Measurements from ENCODE around the gene TRIP11. TPM values are rescaled to one million over a fixed set of nuclear protein-coding genes. Genes with fewer than 3 reads are reported as not detected.
"Not testable (repeated sequence)": the region's sequence is repeated elsewhere in the genome, so short reads cannot be mapped to it uniquely, and the experiment has no call there.

The TRIP11 gene
- 12.9 and 23.8 TPM in 2 replicates for total RNA-seq

DNA sequence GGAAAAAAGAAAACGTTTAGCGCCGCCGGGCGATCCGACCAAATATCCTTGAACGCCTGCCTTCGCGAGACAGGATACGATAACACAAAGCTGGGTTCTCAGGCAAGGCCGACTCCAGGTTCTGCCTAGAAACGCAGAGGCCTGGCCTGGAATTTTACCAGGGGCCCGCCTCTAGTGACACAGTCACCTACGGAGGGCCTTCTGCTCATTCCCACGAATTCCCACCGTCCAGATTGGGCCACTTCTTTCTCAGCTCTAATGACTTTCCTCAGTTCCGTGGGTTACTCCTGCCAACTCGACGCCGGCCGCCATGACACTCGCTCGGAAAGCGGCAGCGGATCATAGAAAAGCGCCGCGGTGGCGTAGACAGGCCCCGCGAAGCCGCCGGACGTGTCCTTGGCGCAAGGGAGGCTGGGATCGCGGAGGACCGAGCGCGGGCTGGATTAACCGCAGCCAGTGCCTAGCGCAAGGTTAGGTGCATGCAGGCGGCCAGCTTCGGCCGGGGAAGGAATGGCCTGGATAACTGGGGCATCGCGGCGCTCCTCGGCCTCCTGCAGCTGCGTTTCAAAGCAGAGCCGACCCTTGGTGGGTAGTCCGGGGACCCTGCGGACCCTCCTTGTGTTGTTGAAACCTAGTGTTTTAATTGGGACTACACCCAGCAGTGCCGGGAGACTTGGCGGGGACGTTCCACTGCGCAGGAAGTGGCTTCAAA is at the start of gene TRIP11:
TRIP11 (minus strand) TSS at position 341 of the 712 bp plus-strand sequence. CDS start 374 bp downstream, outside the sequence.
- DNase-seq (ENCODE audit: low read depth in 2 of 2) = peak; percentile 96 to 97

DNA sequence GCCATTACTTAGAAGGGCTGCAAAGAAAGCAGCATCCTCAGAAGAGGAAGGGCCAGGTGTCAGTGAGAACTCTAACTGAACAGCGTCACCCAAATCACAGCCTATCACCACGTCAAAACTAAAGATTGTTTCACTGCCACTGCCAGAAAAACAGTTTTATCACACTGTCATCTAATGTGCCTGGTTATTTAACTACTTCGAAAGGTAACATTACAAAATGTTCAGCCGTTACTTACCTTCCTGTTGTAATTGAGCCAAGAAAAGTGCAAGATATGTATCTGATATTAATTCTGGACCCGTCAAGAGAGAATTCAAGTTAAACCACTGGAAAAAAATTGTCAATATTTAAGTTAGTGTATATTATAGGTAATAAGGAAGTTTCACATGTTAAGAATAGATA is 48.6 kb upstream of the TRIP11 start:
- no peak for DNase-seq (ENCODE audit: low read depth in 2 of 2)

DNA sequence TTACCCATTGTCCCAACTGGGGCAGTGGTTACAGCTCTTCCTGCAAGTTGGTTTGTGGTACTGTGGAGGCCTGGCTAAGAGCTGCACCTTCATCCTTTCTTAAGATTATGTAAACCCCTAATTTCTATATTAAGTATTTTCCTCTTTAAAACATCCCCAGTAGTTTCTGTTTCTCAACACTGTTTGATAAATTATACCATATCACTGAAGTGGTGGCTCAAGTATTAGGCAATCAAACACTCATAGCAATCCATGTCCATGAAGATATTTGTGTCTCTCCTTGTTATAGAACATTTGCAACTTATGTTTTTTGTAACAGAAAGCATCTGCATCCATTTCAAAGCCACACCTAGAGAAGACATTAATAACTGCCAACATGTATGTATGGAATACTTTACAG is 34.7 kb upstream of the TRIP11 start:
- no peak for DNase-seq (ENCODE audit: low read depth in 2 of 2)

DNA sequence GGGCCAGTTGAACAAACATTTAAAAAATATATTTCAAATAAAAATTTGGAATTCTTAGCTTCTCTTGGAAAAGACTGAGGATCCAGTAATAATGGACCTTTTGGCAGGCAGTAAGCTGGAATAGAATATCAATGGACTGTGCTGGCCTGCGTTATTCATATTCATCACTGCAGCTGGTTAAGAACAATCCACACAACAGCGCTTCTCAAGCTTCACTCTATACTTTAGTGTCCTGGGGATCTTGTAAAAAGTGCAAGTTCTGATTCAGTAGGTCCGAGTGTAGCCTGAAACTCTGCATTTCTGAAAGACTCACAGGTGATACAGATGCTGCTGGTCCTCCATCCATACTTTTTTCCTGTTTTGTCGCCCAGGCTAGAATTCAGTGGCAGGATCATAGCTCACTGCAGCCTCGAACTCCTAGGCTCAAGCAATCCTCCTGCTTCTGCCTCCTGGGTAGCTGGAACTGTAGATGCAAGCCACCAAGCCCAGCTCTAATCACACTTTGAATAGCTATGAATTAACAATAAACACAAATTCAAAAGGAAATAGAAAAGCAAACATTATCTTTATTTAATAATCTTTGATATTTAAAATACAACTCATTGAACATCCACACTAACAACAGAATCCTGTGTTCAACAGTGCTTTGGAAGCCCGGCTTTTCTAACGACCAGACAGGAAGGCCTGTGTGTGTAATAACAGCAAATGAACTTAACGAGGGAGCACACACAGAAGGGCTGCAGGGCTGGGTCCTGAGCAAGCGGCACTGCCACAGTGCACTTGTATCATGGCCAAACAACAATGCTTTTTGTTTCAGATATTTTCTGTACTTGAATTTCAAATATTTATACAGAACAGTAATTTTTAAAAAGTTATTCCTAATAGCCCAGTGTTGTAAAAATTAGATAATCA is 18.4 kb upstream of the TRIP11 start:
- DNase-seq (ENCODE audit: low read depth in 2 of 2) = no peak

DNA sequence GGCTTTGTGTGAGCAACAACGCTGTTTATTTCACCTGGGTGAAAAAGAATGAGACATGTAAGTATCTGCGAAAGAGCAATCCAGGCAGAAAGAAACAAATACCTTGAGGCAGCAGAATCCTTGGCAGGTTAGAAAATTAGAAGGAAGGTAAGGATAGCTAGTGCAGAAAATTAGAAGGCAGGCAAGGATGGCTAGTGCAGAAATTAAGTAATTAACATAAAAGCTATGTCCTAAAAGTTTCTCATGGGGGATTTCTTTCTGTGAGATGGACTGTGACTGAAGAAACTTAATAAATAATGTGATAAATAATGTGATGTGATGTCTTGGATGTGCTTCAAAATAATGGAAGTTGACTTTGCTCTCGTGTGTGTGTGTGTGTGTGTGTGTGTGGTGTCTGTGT is 9.9 kb upstream of the TRIP11 start:
- DNase-seq (ENCODE audit: low read depth in 2 of 2) = no peak

DNA sequence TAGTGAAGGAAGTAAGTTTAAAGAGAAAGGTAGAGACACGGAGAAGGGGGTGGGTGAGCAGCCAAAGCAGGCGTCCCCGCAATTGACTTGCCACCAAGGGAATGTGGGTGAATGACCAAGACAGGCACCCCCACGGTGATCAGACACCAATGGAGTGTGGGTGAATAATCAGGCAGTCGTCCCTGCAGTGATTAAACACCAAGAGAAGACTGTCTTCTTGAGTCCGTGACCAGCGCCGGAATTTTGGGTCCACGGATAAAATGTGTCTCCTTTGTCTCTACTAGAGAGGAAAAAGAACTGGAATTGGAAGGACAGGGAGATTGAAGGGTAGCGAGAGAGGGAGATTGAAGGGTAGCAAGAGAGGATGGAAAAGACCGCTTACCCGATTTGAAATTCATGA is 9.4 kb upstream of the TRIP11 start:
- not testable (repeated sequence) for DNase-seq (ENCODE audit: low read depth in 2 of 2)

DNA sequence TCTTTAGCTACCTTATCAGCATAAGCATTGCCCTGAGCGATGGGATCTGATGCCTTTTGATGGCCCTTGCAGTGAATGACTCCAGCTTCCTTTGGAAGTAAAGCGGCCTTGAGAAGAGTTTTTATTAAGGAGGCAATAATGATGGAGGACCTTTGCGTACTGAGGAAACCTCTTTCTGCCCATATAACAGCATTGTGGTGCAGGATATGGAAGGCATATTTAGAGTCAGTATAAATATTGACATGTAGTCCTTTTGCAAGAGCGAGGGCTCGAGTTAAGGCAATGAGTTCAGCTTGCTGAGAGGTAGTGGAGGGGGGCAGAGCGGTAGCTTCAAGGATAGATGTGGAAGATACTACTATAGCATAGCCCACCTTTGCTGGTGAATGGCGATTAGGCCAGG is 6.0 kb upstream of the TRIP11 start:
- not testable (repeated sequence) for DNase-seq (ENCODE audit: low read depth in 2 of 2)

DNA sequence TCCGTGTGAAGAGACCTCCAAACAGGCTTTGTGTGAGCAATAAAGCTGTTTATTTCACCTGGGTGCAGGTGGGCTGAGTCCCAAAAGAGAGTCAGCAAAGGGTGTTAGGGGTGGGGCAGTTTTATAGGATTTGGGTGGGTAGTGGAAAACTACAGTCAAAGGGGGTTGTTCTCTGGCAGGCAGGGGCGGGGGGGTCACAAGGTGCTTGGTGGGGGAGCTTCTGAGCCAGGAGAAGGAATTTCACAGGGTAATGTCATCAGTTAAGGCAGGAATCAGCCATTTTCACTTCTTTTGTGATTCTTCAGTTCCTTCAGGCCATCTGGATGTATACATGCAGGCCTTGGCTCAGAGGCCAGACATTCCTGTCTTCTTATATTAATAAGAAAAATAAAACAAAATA is 1.9 kb upstream of the TRIP11 start:
- not testable (repeated sequence) for DNase-seq (ENCODE audit: low read depth in 2 of 2)

DNA sequence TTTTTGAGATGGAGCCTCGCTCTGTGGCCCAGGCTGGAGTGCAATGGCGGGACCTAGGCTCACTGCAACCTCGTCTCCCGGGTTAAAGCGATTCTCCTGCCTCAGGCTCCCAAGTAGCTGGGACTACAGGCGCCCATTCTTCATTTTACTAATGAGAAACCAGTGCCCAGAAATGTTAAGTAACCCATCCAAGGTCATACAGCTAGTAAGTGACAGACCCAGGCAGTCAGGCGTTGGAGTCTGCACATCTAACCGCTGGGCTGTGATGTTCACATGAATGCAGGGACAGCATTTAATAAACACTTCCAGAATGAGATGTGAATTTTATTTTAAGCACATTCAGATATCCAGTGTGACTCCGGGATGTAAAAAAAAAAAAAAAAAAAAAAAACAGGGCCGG is 1.3 kb upstream of the TRIP11 start:
- DNase-seq (ENCODE audit: low read depth in 2 of 2) = no peak

DNA sequence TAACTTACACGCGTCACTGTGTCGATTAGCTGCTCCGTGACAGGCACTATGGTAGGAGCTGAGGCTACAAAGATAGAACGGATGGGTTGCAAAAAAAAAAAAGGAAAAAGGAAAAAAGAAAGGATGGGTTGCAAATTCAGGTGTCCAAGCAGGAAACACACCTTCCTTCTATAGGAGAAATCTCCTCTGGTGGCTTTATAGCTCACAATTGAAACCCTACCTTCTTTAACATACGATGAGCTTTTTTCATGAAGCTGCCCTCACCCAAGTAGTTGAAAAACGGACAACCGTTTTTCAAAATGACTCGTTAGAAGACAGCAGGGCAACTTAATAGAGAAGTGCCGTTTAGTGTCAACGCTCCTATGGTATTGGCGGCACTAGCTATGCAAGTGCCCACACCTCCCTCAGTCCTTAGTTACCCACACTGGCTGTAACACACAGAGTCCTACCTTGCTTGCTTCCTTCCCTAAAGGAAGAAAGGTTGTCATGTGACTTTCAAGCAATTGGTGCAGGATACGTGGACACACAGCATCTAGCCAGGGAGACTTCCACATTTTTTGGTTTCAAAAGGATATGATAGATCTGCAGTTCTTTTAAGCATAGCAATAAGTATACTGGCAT is 682 bp upstream of the TRIP11 start:
- DNase-seq (ENCODE audit: low read depth in 2 of 2) = peak; percentile 20 to 26

DNA sequence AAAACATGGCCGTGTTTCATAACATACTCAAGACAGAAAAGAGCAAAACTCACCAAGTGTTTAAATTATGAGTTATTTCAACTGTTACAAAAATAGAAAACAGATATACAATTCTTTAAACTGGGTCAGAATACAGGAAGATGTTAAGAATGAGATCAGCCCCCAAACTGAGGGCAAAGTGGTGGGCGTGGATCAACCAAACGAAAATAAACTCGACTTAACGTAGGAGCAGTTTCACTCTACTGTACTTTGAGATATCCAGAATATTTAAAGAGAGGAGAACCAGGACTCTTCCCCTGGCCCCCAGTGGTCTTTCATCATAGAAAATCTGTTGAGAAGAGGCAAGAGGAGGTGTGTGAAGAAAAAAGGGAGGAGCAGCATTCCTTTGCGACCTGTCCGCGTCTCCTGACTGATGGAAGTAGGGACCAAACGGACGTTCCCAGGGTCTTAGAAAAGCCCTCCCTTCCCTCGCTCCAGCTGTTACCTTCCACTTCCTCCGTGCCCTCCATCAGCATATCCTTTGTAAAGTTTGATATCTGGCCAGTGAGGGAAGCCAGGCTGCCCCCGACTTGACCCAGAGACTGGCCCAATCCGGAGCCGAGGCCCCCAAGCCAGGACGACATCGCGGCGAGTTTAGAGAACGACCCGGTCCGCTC is 668 bp downstream of the TRIP11 start:
- DNase-seq (ENCODE audit: low read depth in 2 of 2) = peak; percentile 69 to 74

DNA sequence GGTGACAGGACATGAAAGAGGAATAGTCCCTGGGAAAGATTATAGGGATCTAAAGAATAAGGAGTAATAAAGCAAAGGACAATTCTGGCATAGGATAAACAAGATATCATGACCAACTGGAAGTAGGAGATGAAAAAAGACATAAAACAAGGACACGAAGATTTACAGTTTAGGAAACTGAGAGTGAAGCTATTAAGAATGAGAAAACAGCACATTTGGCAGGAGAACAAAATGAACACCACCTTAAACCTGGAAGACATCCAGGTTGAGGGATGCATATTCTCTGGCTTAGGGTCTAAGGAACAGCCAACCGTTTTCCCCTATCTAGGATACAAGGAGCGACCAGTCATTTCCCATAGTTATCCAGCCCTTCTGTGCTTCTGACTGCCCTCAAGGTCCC is 1.9 kb downstream of the TRIP11 start:
- DNase-seq (ENCODE audit: low read depth in 2 of 2) = peak in 1 of 2 donors; percentile 6

DNA sequence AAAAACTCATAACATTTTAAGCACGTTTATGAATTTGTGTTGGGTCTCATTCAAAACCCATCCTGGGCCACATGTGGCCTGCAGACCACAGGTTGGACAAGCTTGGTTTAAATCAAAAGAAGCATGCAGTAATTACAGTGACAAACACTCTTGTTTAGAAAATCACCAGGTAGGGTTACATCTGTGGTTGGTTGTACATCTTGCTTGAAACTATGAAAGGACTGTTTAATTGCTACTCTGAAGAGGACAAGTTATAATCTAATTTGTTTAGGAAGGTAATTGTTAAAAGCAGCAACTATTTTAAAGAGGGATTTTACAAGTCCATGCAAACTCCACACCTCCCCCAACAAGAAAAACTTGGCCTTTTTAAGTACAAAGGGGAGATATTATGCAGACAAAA is 4.0 kb downstream of the TRIP11 start:
- no peak for DNase-seq (ENCODE audit: low read depth in 2 of 2)

DNA sequence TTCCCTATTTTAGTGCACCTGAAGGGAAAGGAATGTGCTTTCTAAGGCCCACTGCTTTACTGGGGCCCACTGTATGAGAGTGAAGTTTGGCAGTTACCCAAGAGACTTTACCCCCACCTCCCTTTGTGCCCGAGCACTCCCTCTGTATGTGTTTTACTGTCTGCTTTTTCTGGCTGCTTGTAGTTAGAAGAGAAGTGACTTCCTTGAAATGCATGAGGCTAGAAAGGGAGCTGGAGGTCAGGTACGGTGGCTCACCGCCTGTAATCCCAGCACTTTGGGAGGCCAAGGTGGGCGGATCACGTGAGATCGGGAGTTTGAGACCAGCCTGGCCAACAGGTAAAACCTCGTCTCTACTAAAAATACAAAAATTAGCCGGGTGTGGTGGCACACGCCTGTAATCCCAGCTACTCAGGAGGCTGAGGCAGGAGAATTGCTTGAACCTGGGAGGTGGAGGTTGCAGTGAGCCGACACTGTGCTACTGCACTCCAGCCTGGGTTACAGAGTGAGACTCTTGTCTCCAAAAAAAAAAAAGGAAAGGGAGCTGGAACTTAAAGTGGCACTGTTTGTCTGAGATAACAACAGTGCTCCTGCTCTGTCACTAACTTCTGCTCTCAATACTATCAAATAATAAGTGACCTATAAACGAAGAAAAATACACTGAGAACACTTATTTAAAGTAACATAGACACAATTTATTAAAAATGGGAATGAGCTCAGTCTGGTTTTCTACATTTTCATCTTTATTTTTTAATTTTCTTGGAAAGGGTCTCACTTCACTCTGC is 5.8 kb downstream of the TRIP11 start:
- DNase-seq (ENCODE audit: low read depth in 2 of 2) = no peak

DNA sequence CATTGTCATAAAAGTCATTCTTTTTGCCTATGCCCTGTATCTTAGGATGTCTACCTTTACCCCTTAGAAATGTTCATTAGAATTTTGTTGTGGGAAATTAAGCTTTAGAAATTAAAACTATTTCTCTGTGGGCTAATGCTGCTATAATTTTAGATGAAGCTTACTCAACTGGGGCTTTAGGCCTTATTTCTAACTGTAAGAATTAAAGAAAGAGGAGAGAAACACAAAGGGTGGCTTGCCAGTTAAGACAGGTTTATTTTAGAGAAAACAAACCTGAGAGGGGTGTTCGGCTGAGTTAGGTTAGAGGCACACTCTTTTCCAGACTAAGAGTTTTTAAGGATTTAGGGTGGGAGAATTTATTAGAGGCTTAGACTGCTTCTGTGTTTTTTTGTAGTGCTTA is 6.4 kb downstream of the TRIP11 start:
- no peak for DNase-seq (ENCODE audit: low read depth in 2 of 2)

DNA sequence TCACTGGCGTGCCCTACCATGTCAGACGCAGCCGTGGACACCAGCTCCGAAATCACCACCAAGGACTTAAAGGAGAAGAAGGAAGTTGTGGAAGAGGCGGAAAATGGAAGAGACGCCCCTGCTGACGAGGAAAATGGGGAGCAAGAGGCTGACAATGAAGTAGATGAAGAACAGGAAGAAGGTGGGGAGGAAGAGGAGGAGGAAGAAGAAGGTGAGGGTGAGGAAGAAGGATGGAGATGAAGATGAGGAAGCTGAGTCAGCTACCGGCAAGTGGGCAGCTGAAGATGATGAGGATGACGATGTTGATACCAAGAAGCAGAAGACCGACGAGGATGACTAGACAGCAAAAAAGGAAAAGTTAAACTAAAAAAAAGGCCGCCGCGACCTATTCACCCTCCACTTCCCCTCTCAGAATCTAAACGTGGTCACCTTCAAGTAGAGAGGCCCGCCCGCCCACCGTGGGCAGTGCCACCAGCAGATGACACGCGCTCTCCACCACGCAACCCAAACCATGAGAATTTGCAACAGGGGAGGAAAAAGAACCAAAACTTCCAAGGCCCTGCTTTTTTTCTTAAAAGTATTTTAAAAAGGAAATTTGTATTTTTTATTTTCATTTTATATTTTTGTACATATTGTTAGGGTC is 13.2 kb downstream of the TRIP11 start:
- DNase-seq (ENCODE audit: low read depth in 2 of 2) = no peak

DNA sequence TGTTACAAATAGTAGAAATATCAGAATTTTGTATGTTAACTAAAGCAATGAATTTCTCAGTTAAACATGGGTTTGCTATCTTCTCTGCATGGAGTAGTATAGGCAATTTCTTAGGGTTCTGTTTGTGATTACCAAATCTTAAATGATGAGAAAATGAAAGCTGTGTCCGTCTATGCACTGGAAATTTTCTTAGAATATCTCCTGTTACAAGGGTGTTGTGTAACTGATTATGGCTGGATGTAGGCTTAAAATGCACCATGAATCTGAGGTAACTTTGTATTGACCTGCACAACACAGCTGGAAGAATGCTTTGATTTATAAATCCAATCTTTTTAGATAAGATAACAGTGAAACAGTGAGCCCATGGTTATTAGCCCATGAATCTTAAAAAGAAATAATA is 17.8 kb downstream of the TRIP11 start:
- no peak for DNase-seq (ENCODE audit: low read depth in 2 of 2)

DNA sequence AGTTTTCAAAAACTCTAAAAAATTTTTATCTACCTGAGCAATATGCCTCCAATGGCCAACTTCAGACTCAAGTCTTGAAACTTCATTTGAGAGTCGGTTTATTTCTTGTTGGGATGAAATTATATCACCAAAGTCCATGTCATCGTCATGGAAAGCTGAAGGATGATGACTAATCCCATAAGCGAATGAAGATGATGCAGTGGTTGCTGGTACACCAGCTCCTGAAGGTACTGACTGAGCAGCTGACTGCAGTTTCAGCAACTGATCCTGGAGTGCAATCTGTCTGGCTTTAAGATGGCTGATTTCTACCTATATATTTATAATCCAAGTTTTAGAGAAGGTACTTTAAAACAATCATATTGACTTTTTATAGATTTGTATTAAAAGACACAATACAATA is 18.3 kb downstream of the TRIP11 start:
- DNase-seq (ENCODE audit: low read depth in 2 of 2) = no peak

DNA sequence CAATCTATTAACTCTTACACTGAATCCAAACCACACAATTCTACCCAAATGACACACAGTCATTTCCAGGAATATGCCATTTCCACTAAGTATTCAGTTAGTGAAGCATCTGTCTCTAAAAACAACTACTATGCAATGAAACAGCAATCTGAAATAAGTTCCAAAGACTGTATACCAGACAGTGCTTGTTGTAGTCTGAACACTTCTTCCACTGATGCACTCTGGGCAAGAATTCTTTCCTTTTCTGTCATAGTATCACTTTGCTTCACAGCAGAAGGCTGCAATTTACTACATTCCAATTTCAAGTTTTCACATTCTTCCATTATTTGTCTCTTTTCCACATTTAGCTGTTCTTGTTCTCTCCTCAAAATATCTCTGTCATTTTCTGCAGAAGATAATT is 25.8 kb downstream of the TRIP11 start:
- DNase-seq (ENCODE audit: low read depth in 2 of 2) = no peak

DNA sequence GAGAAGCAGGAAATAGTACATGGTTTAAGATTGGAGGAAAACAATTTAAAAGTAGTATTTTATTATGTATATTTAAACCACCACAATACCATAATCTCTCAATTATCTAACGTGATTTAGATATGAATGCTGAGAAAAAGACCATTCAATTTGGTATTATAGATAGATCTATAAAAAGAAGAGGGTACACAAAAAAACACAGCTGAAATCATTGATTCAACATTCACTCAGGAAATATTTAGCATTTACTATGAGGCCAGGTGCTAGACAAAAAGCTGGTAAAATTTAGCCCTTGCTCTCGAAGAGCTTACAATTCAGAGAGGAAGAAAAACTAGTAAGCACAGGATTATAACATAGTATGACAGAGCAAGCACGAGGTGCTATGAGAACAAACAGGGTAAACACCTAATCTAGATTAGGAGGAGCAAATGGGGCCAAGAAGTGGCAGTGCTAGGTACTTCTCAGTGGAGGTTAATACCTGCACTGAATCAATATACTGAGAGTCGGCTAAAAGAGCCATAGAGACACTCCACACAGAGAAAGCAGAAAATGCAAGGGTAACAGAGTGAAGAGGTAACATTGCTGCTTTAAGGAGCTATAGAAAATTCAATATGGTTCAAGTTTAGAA is 27.6 kb downstream of the TRIP11 start:
- no peak for DNase-seq (ENCODE audit: low read depth in 2 of 2)
